ENCODE results near the gene DDX51. TPM values are rescaled to one million over a fixed set of nuclear protein-coding genes. Genes with fewer than 3 reads are reported as not detected.
A peak's percentile ranks its signal among the peaks of the same experiment; 100 is the strongest.

Gene DDX51
- total and polyA plus RNA-seq, 4 donors, result 3.3 to 32.4 (median 14.6) TPM

DNA sequence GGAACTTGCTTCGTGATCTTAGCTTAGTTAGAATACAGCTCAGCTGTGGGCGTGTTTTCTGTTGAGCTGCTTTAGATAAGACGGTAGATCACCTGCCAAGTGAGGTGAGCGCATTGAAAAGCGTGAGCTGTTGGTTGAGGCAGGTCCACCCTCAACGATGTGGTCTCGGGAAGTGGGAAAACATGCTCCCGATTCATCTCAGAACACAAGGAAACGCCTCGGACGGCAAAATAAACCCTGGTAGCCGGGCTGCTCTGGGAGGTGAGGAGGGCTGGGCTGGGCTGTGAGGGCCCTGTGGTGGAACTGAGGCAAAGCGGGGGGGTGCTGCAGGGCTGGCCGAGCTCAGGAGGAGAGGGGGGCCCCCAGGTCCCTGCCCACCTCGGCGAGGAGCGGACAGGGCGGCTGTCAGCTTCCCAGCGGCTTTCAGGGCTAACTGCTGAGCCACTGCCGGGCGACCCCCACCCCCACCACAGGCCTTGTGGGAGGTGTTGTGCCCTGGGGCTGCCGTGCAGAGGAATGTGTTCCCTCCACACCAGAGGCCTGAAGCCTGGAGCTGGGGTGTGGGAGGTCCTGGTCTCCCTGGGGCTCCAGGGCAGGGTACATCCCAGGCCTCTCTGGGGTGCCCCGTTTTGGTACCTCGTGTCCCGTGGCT, 30.8 kb upstream of the DDX51 start:
- ATAC-seq (ENCODE audit: low FRiP score), result no peak

DNA sequence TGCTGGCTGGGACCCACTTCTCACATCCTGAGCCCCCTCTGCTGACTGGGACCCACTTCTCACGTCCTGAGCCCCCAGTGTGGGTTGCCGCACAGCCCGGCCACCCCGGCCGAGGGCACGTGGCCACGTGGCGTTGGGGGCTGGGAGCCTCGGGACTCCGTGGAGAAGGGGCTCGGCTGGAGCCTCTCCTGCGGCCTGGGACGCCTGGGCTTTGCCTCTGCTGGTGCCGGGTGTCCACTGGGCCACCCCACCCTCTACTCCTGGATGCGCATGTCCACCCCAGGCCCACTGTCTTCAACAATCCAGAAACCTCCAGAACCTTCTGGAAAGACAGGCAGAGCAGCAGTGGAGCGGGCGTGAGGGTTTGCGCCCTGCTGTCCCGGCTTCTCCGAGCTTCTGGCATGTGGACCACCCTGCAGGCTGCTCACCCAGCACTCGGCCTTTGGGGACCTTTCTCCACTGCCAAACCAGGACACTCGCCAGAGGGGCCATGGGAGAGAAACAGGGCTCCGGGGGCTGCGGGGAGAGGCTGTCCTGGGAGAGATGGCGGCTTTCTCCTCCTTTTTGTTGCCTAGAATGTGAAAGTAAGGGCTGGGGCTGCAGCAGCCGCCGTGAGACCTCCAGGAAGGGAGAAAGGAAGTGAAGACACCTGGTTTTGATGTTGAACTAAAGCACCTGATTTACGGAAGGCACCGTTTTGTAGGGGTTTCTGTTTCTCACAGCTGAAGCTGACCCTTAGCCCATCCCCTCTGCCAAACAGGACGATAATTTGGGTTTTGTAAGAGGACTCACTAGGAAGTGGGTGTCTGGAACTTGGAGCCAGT, 30.1 kb upstream of the DDX51 start:
- ATAC-seq (ENCODE audit: low FRiP score) (no peak), DNase-seq (peak in 1 of 2 donors; percentile 38)
- intact Hi-C loops (cut with DNase I), result no loop called here
- no peaks in the 10 kb centered on the region for H3K27me3 ChIP-seq (ENCODE audit: control insufficient read depth in 1 of 2, insufficient read depth in 2 of 2, low read length in 1 of 2)
- no peak overlapping the region for H3K27ac ChIP-seq (ENCODE audit: low read depth in 1 of 2, low read length in 2 of 2)
- H3K36me3 ChIP-seq (ENCODE audit: control insufficient read depth in 1 of 2, insufficient read depth in 2 of 2, low read length in 1 of 2), result no peaks in the 10 kb centered on the region
- H3K9me3 ChIP-seq (ENCODE audit: control insufficient read depth, low read length), result no peaks in the 10 kb centered on the region
- H3K4me3 ChIP-seq (ENCODE audit: low read length in 2 of 2), result no peak overlapping the region
- no peaks in the 10 kb centered on the region for H3K4me1 ChIP-seq (ENCODE audit: control insufficient read depth in 1 of 2, insufficient read depth in 2 of 2, low read length in 2 of 2)
- 78 to 80% methylated on average over 30 of the region's 30 CpGs for WGBS, 2 donors

More for the DNA sequence above, 30.8 kb upstream of the DDX51 start:
- H3K9me3 ChIP-seq (ENCODE audit: control insufficient read depth, low read length), result no peaks in the 10 kb centered on the region
- no peak overlapping the region for H3K4me3 ChIP-seq (ENCODE audit: low read length in 2 of 2)
- no peaks in the 10 kb centered on the region for H3K4me1 ChIP-seq (ENCODE audit: control insufficient read depth in 1 of 2, insufficient read depth in 2 of 2, low read length in 2 of 2)
- DNase-seq, result peak in 1 of 2 donors; percentile 33
- no peaks in the 10 kb centered on the region for H3K27me3 ChIP-seq (ENCODE audit: control insufficient read depth in 1 of 2, insufficient read depth in 2 of 2, low read length in 1 of 2)
- H3K27ac ChIP-seq (ENCODE audit: low read depth in 1 of 2, low read length in 2 of 2), result no peak overlapping the region
- 56 to 58% methylated on average over 24 to 25 of the region's 25 CpGs for WGBS, 2 donors
- H3K36me3 ChIP-seq (ENCODE audit: control insufficient read depth in 1 of 2, insufficient read depth in 2 of 2, low read length in 1 of 2), result no peaks in the 10 kb centered on the region
- intact Hi-C loops (cut with DNase I), result no loop called here

DNA sequence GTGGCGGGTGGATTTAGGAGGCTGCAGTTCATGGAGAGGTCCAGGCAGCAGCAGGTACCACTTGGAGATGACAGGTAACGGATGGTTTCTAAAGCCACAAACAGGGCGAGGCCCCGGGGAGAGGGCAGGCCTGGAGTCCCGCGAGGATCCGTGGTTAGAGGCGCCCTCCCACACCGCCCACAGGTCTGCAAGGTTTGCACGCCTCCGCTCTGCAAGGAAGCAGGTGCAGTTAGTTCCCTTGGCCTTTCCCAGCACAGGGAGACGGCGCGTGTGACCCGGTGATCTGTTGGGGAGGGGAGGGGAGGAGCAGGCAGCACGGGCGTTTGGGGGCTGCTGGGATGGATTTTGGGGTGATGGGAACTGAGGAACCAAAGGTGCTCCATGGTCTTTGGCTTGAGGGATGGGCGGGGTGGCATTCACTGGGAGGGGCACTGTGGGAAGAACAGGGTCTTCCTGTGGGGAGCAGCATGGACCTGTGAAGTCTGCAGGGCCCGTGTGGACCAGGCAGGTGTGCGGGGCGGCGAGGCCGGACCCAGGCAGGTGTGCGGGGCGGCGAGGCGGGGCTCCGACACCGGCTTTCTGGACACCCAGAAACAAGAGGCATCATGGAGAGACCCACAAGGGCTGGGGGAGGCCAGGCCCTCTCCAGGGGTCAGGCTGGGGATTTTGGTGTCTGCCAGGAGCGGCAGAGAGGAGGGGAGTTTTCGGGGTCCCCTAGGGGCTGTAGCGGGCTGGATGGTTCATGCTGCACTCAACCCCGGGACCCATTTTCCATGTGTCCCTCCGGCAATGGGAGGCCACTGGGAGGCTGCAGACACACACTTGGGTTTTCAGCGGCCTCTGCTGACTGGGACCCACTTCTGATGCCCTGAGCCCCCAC, 29.3 kb upstream of the DDX51 start:
- H3K4me3 ChIP-seq (ENCODE audit: low read length in 2 of 2), result no peak overlapping the region
- intact Hi-C loops (cut with DNase I), result no loop called here
- 75 to 77% methylated on average over 34 to 35 of the region's 35 CpGs for WGBS, 2 donors
- no peaks in the 10 kb centered on the region for H3K36me3 ChIP-seq (ENCODE audit: control insufficient read depth in 1 of 2, insufficient read depth in 2 of 2, low read length in 1 of 2)
- H3K27ac ChIP-seq (ENCODE audit: low read depth in 1 of 2, low read length in 2 of 2), result no peak overlapping the region
- DNase-seq, result peak in 1 of 2 donors; percentile 26
- ATAC-seq (ENCODE audit: low FRiP score), result no peak
- no peaks in the 10 kb centered on the region for H3K27me3 ChIP-seq (ENCODE audit: control insufficient read depth in 1 of 2, insufficient read depth in 2 of 2, low read length in 1 of 2)
- no peaks in the 10 kb centered on the region for H3K4me1 ChIP-seq (ENCODE audit: control insufficient read depth in 1 of 2, insufficient read depth in 2 of 2, low read length in 2 of 2)
- no peaks in the 10 kb centered on the region for H3K9me3 ChIP-seq (ENCODE audit: control insufficient read depth, low read length)

DNA sequence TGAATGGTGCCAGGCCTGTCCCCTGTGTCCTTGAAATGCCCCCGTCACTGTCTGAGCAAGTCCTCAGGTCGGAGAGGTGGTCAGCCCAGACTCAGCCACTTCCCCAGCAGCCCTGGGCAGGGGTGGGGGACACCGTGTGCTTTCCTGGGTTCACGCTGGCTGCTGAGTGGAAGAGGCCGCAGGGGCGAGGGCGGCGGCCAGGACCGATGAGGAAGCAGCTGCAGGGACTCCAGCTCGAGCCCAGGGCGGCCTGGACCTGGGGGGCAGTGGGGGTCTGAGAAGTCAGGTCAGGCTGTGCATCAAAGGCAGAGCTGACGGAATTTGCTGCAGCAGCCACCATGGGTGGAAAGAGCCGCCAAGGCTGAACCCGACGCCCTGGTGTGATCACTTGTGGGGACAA, 28.5 kb upstream of the DDX51 start:
- Histone ChIP-seq H3K9me3 (ENCODE audit: control insufficient read depth, low read length) (no peaks in the 10 kb centered on the region), H3K36me3 (ENCODE audit: control insufficient read depth in 1 of 2, insufficient read depth in 2 of 2, low read length in 1 of 2) (no peaks in the 10 kb centered on the region), H3K27ac (ENCODE audit: low read depth in 1 of 2, low read length in 2 of 2) (no peak overlapping the region), H3K27me3 (ENCODE audit: control insufficient read depth in 1 of 2, insufficient read depth in 2 of 2, low read length in 1 of 2) (no peaks in the 10 kb centered on the region), H3K4me1 (ENCODE audit: control insufficient read depth in 1 of 2, insufficient read depth in 2 of 2, low read length in 2 of 2) (no peaks in the 10 kb centered on the region), H3K4me3 (ENCODE audit: low read length in 2 of 2) (no peak overlapping the region)
- 68 to 74% methylated on average over 15 of the region's 15 CpGs for WGBS, 2 donors
- peak in 1 of 2 donors; percentile 39 for DNase-seq
- no peak for ATAC-seq (ENCODE audit: low FRiP score)
- intact Hi-C loops (cut with DNase I), result no loop called here

DNA sequence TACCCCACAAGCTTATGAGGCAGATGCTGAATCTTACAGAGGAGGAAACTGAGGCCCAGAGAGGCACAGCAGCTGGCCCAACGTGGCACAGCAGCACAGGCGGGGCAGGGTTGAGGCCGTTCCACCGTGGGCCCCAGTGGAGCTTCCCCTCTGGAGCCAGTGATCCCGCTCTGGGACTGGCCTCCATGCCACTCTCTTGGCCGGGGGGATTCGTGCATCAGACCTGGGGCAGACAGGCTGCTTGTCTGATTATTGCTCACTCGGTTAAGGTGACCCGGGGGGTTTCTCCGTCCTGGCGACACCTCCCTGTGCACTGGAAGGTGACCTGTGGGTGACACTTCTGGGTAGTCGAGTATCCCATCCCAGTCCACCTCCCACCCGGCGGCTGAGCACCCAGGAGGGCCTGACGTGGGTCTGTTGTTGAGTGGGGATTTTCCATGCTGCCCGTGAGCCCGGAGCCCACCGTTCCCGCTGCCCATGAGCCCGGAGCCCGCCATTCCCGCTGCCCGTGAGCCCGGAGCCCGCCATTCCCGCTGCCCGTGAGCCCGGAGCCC, 27.9 kb upstream of the DDX51 start:
- H3K27ac ChIP-seq (ENCODE audit: low read depth in 1 of 2, low read length in 2 of 2), result no peak overlapping the region
- no peaks in the 10 kb centered on the region for H3K36me3 ChIP-seq (ENCODE audit: control insufficient read depth in 1 of 2, insufficient read depth in 2 of 2, low read length in 1 of 2)
- ATAC-seq (ENCODE audit: low FRiP score), result no peak
- intact Hi-C loops (cut with DNase I), result no loop called here
- peak in 1 of 2 donors; percentile 45 for DNase-seq
- no peak overlapping the region for H3K4me3 ChIP-seq (ENCODE audit: low read length in 2 of 2)
- 84 to 85% methylated on average over 27 to 28 of the region's 28 CpGs for WGBS, 2 donors
- no peaks in the 10 kb centered on the region for H3K27me3 ChIP-seq (ENCODE audit: control insufficient read depth in 1 of 2, insufficient read depth in 2 of 2, low read length in 1 of 2)
- no peaks in the 10 kb centered on the region for H3K9me3 ChIP-seq (ENCODE audit: control insufficient read depth, low read length)
- no peaks in the 10 kb centered on the region for H3K4me1 ChIP-seq (ENCODE audit: control insufficient read depth in 1 of 2, insufficient read depth in 2 of 2, low read length in 2 of 2)

DNA sequence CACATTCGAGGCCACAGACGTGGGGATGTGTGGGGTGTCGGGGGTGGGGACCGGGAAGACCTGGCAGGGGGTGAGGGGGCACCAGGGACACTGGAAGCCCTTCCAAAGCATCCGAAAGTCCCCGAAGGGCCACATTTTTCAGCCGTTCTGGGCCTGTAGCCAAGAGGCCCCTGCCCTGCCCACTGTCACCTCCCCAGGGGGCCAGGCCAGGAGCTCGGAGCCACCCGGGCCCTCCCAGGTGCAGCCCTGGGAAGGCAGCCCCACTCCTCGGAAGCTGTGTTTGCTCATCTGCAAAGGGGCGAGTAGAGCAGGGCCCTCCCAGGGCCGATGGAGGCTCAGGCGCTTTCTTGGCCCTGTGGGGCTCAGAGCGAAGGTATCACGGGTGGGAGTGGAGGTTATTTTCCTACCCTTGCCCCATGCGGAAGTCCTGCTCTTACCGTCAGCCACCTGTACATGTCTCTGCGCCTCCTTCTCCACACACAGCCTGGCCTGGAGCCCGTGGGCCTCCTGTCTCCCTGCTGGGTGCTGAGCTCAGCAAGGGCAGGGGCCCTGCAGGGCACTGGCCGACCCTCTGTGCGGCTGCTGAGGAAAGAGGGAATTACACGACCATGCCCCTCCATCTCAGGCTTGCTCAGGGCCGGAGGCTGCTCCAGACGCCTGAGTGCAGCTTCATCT, 27.3 kb upstream of the DDX51 start:
- H3K27me3 ChIP-seq (ENCODE audit: control insufficient read depth in 1 of 2, insufficient read depth in 2 of 2, low read length in 1 of 2), result no peaks in the 10 kb centered on the region
- no peaks in the 10 kb centered on the region for H3K9me3 ChIP-seq (ENCODE audit: control insufficient read depth, low read length)
- H3K27ac ChIP-seq (ENCODE audit: low read depth in 1 of 2, low read length in 2 of 2), result no peak overlapping the region
- H3K36me3 ChIP-seq (ENCODE audit: control insufficient read depth in 1 of 2, insufficient read depth in 2 of 2, low read length in 1 of 2), result no peaks in the 10 kb centered on the region
- intact Hi-C loops (cut with DNase I), result no loop called here
- no peak overlapping the region for H3K4me3 ChIP-seq (ENCODE audit: low read length in 2 of 2)
- ATAC-seq (ENCODE audit: low FRiP score) (no peak), DNase-seq (peak in 1 of 2 donors; percentile 37)
- 63 to 66% methylated on average over 24 of the region's 24 CpGs for WGBS, 2 donors
- H3K4me1 ChIP-seq (ENCODE audit: control insufficient read depth in 1 of 2, insufficient read depth in 2 of 2, low read length in 2 of 2), result no peaks in the 10 kb centered on the region

DNA sequence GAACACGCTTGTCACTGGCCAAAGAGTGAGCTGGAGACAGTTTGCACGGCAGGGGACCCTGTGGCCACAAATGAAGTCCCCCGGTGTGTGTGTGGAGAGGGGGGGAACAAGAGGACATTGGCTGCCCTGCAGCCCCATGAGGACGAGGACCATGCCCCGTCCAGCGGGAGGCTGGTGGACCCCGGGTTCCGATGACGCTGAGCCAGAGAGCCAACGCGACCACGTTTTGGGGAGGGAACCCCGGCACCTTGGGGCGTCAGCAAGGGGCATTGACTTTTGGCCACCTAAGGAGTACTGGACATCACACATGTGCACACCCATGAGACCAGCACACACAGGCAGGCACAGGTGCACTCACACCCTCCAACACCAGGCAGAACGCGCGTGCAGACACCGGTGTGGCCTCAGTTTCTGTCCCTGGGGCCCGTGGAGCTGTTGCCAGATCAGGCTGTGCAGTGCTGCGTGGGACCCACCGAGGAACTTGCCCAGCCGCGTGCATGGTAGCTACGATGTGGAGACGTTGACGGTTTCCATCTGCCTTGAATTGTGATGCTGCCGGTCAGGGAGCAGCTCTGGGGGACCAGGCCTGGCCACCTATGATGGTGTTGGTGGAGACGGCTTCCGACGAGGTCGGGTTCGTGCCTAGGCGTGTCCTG, 26.6 kb upstream of the DDX51 start:
- no peak for ATAC-seq (ENCODE audit: low FRiP score)
- 74 to 77% methylated on average over 31 to 33 of the region's 33 CpGs for WGBS, 2 donors

More for the DNA sequence above, 26.6 kb upstream of the DDX51 start:
- peak in 1 of 2 donors; percentile 46 for DNase-seq
- Histone ChIP-seq H3K27me3 (ENCODE audit: control insufficient read depth in 1 of 2, insufficient read depth in 2 of 2, low read length in 1 of 2) (no peaks in the 10 kb centered on the region), H3K9me3 (ENCODE audit: control insufficient read depth, low read length) (no peaks in the 10 kb centered on the region), H3K27ac (ENCODE audit: low read depth in 1 of 2, low read length in 2 of 2) (no peak overlapping the region), H3K4me3 (ENCODE audit: low read length in 2 of 2) (no peak overlapping the region), H3K36me3 (ENCODE audit: control insufficient read depth in 1 of 2, insufficient read depth in 2 of 2, low read length in 1 of 2) (no peaks in the 10 kb centered on the region), H3K4me1 (ENCODE audit: control insufficient read depth in 1 of 2, insufficient read depth in 2 of 2, low read length in 2 of 2) (no peaks in the 10 kb centered on the region)
- intact Hi-C loops (cut with DNase I), result no loop called here
